BE2C (cell line): ENCODE results near the gene SLC25A22.

Experiments used
- DNase-seq: peaks from one replicate; pipeline ENCODE4 v3.0.0-alpha.2; 2020
- H3K27me3 ChIP-seq: fragments of 250-450 bp; sonication (Bioruptor Pico); 2 replicates; pipeline ENCODE4 v1.5.1; 2020; ENCODE audit warnings: mild to moderate bottlenecking
- H3K36me3 ChIP-seq: fragments of 250-450 bp; sonication (Bioruptor Pico); 2 replicates; pipeline ENCODE4 v1.5.1; 2020; ENCODE audit warnings: mild to moderate bottlenecking
- H3K4me1 ChIP-seq: fragments of 250-450 bp; sonication (Bioruptor Pico); 2 replicates; pipeline ENCODE4 v1.5.1; 2020
- H3K4me3 ChIP-seq: 2 replicates; pipeline ENCODE4 v1.5.1; 2011; ENCODE audit warnings: low read depth, low read length
- H3K9me3 ChIP-seq: fragments of 250-450 bp; sonication (Bioruptor Pico); 2 replicates; pipeline ENCODE4 v1.5.1; 2020
- TF ChIP-seq, protein P1 (sequence below): IDR thresholded peaks from 2 replicates; pipeline ENCODE4 v1.5.1; 2012; ENCODE audit warnings: mild to moderate bottlenecking, low read depth, low read length

The SLC25A22 gene

DNA sequence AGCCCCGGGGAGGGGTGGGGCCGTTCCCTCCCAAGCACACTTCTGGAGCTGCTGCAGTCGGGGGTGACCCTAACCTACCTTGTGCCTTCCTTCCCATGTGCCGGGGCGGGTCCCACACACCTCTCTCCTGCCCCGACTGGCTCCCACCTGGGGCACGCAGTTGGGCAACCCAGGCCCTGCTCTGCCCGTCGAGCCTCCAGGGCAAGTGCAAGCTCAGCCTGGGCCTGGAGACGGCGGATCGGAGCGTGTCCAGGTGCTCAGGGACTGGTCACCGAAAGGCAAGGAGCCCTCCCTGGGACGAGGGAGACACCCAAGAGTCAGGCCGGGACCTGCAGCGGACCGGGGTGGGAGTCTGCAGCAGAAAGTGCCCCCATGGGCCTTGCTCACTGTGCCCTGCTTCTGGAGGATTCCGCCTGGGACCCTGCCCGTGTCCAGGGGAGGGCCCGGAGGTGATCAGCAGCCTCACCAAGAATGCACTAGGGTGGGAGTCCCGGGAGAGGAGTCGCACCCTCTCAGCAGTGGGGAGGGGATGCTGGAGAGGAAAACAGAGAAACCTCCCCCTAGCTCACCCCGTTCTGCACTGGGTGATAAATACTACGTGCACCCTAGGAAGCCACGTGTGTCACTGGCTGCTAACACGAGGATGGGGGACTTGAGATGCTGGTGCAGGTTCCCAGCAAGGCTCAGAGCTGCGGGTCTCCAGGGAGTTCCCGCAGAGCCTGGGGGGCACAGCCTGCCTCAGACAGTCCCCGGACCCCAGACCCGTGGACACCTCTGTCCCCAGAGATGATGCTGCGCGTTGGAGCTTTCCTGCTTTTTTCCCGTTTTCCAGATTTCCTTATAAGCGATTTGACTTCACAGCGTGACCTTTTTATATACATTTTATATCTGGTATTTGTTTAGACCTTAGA lies 15.6 kb downstream of the SLC25A22 start:
- Histone ChIP-seq H3K4me1 (no peaks in the 10 kb centered on the region; the same call in 1 of the 2 replicates), H3K36me3 (no peaks in the 10 kb centered on the region), H3K9me3 (no peaks in the 10 kb centered on the region), H3K27me3 (no peaks in the 10 kb centered on the region), H3K4me3 (no peak overlapping the region)
- TF ChIP-seq, protein P1, sequence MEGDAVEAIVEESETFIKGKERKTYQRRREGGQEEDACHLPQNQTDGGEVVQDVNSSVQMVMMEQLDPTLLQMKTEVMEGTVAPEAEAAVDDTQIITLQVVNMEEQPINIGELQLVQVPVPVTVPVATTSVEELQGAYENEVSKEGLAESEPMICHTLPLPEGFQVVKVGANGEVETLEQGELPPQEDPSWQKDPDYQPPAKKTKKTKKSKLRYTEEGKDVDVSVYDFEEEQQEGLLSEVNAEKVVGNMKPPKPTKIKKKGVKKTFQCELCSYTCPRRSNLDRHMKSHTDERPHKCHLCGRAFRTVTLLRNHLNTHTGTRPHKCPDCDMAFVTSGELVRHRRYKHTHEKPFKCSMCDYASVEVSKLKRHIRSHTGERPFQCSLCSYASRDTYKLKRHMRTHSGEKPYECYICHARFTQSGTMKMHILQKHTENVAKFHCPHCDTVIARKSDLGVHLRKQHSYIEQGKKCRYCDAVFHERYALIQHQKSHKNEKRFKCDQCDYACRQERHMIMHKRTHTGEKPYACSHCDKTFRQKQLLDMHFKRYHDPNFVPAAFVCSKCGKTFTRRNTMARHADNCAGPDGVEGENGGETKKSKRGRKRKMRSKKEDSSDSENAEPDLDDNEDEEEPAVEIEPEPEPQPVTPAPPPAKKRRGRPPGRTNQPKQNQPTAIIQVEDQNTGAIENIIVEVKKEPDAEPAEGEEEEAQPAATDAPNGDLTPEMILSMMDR = no peak
- DNase-seq = no peak

DNA sequence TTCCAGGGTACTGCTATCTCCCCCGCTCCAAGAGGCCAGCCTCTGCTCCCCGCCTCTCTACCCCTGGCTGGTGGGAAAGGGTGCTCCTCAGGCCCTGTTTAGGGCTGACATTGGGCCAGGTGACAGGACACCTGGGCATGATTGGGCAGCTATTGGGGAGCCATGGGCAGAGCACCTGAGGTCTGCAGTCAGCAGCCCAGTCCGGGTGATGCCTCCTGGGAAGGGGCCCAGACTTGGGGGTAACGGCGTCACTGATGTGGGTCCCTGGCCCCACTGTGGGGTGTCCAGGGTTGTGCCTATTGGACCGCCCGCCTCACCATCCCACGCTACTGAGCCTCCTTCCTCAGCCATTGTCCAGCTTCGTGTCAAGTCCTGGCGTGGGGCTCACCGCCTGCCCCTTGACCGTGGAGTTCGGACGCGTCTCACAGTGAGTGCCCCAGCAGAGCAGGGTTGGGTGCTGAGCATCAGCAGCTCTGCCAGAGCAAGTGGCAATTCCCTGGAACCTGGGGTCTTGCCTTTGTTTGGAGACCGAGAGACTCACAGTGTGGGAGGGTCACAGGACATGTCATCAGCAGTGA lies 18.0 kb downstream of the SLC25A22 start:
- no peaks in the 10 kb centered on the region for H3K36me3 ChIP-seq
- H3K9me3 ChIP-seq = no peaks in the 10 kb centered on the region
- no peak overlapping the region for H3K4me3 ChIP-seq
- H3K4me1 ChIP-seq = no peaks in the 10 kb centered on the region; the same call in 1 of the 2 replicates
- DNase-seq = no peak
- no peaks in the 10 kb centered on the region for H3K27me3 ChIP-seq
- TF ChIP-seq, protein P1 = no peak

DNA sequence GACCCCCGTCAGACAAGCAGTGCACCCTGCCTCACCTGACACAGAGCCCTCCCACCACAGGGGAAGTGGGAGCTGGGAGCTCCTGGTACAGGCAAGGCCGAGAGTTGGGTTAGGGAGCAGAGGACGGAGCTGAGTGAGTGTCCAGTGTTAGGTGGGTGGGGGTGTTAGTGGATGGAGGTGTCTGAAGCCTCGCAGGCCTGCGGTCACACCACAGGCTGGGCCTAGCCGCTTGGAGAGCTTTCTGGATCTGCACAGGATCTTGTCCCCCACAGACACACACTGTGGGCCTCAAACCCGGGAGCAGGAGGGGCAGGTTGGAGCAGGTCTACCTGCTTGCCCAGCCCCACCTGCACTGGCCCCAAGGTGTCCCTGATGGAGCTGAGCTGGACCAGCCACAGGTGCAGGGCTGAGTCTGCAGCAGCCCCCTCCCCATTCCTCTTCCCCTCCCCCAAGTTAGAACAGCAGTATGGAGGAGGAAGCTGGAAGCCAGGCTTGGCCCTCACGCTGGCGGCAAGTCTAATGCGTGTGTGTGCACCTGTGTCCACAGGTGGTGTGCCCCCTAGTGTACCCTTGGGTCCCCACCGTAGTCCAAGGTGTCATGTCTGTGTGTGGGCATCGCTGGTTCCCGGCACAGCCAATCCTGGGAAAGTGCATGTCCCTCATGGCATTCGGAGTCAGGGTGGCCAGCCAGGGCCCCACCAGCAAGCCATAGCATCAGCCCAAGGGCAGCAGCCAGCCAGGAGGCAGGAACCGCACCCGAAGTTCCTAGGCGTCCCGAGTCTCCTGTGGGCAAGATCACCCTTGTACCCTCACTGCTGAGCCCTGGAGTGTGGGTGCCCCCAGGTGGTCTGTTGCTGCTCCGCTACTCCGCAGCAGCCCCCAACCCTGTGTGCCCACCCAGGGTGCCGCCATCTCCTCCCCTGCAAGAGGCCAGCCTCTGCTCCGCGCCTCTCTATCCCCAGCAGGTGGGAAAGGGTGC lies 18.8 kb downstream of the SLC25A22 start:
- H3K36me3 ChIP-seq = no peaks in the 10 kb centered on the region
- TF ChIP-seq, protein P1 = no peak
- H3K27me3 ChIP-seq = no peaks in the 10 kb centered on the region
- no peak for DNase-seq
- no peaks in the 10 kb centered on the region; the same call in 1 of the 2 replicates for H3K4me1 ChIP-seq
- H3K9me3 ChIP-seq = no peaks in the 10 kb centered on the region
- H3K4me3 ChIP-seq = no peak overlapping the region

DNA sequence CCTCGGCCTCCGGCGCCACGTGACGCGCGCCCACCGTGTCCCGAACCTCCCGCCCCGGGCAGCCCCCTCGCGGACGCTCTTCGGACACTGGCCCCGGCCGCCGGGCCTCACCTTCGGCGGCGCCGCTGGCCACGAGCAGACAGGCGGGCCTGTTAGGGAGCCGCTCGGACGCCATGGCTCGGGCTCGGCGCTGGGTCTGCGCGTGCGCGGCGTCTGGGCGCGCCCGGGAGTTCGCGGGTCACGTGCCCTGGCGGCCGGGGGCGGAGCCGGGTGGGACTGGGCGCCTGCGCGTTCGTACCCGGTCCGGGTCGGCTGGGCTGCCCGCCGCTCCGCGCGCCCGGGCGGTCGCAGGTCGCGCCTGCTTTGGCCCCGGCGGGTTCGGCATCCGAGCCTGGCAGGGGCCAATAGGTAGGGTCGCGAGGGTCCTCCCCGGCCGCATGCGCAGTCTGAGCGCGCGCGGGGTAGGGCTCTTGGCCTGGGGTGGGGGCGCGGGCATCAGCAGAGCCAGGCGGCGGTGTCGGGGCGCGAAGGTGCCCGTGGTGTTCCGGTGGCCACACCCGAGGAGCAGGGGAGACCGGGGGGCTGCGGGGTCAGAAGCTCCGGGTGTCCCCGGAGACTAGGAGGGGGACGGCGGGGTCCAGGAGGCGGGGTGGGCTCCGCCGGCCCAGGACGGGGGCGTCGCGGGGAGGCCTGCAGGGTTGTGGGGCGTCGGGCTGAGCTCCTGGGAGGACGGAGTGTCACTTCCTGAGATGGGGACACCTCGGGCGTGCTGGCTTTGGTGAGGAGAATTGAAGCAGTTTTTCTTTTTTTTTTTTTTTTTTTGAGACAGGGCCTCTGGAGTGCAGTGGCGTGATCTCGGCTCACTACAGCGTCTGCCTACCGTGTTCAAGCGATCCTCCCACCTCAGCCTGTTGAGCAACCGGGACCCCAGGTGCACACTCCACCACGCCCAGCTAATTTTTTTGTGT lies 20.5 kb downstream of the SLC25A22 start, which contains the start of gene GATD1:
Gene GATD1, minus strand, starts transcription at position 200 of the 968 bp plus-strand sequence. Its CDS starts 25 bp downstream, at position 175.
- TF ChIP-seq, protein P1 = no peak
- Histone ChIP-seq H3K27me3 (no peaks in the 10 kb centered on the region), H3K4me3 (peak within 1 kb of the TSS; percentile 67), H3K9me3 (no peaks in the 10 kb centered on the region), H3K4me1 (no peaks in the 10 kb centered on the region), H3K36me3 (peaks cover 3% of the 10 kb centered on the region)
- DNase-seq = peak; percentile 91

DNA sequence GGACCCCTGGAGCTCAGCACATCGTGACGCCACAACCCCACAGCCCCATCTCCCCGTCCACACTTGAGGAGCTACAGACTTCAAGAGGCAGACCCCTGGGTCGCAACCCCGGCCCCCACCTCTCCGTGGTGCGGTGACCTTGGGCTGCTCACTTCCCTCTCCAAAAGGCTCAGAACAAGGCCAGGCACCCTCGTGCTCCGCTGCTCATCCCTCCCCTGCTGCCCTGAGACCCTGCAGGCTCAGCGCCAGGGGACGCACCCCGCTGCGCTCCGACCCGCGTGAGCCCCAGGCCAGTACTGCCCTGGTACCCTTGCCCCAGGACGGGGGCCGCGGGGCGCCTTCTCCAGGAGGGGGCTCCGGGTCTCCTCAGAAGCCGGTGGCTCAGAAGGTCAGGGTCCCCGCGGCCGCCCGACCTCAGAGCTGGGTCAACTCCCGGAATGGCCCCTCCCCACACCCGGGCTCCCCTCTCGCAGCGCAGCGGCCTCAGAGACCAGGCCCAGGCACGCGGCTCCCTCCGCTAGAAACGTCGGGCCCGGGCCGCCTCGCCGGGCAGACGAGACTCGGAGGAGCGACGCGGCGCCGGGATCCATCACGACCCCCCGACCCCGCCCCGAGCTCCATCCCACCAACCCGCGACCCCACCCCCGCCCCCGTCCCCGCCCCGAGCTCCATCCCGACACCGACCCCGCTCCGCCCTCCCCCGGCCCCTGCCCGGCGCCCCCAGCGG lies 21.4 kb downstream of the SLC25A22 start:
- Histone ChIP-seq H3K9me3 (no peaks in the 10 kb centered on the region), H3K36me3 (peaks cover 3% of the 10 kb centered on the region), H3K4me1 (no peaks in the 10 kb centered on the region), H3K4me3 (peak overlapping the region; percentile 67), H3K27me3 (no peaks in the 10 kb centered on the region)
- DNase-seq = peak; percentile 61
- TF ChIP-seq, protein P1 = no peak
